HCEC 1CT (cell line): ENCODE results near the gene NLRC4.
"Not testable (repeated sequence)": the region's sequence is repeated elsewhere in the genome, so short reads cannot be mapped to it uniquely, and the experiment has no call there.

Source experiments
- DNase-seq: peaks from one replicate; pipeline ENCODE4 v3.0.0-alpha.2; 2017

The NLRC4 gene, protein sequence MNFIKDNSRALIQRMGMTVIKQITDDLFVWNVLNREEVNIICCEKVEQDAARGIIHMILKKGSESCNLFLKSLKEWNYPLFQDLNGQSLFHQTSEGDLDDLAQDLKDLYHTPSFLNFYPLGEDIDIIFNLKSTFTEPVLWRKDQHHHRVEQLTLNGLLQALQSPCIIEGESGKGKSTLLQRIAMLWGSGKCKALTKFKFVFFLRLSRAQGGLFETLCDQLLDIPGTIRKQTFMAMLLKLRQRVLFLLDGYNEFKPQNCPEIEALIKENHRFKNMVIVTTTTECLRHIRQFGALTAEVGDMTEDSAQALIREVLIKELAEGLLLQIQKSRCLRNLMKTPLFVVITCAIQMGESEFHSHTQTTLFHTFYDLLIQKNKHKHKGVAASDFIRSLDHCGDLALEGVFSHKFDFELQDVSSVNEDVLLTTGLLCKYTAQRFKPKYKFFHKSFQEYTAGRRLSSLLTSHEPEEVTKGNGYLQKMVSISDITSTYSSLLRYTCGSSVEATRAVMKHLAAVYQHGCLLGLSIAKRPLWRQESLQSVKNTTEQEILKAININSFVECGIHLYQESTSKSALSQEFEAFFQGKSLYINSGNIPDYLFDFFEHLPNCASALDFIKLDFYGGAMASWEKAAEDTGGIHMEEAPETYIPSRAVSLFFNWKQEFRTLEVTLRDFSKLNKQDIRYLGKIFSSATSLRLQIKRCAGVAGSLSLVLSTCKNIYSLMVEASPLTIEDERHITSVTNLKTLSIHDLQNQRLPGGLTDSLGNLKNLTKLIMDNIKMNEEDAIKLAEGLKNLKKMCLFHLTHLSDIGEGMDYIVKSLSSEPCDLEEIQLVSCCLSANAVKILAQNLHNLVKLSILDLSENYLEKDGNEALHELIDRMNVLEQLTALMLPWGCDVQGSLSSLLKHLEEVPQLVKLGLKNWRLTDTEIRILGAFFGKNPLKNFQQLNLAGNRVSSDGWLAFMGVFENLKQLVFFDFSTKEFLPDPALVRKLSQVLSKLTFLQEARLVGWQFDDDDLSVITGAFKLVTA

GRCh38 chr2:32264422-32265105 is at the start of gene NLRC4:
Gene NLRC4, minus strand, starts transcription at chr2:32264886. Its CDS starts 8,111 bp downstream, at chr2:32256775.
- DNase-seq, result no peak

- no peak for DNase-seq
Observed at GRCh38 chr2:32310577-32310976, 45.9 kb upstream of the NLRC4 start.

DNA sequence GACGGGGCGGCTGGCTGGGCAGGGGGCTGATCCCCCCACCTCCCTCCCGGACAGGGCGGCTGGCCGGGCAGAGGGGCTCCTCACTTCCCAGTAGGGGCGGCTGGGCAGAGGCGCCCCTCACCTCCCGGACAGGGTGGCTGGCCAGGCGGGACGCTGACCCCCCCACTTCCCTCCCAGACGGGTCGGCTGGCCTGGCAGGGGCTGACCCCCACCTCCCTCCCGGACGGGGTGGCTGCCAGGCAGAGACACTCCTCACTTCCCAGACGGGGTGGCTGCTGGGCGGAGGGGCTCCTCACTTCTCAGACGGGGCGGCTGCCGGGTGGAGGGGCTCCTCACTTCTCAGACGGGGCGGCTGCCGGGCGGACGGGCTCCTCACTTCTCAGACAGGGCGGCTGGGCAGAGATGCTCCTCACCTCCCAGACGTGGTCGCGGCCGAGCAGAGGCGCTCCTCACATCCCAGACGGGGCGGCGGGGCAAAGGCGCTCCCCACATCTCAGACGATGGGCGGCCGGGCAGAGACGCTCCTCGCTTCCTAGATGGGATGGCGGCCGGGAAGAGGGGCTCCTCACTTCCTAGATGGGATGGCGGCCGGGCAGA is 29.4 kb upstream of the NLRC4 start:
- not testable (repeated sequence) for DNase-seq

- not testable (repeated sequence) for DNase-seq
Observed at GRCh38 chr2:32293493-32293892, 28.8 kb upstream of the NLRC4 start.

DNA sequence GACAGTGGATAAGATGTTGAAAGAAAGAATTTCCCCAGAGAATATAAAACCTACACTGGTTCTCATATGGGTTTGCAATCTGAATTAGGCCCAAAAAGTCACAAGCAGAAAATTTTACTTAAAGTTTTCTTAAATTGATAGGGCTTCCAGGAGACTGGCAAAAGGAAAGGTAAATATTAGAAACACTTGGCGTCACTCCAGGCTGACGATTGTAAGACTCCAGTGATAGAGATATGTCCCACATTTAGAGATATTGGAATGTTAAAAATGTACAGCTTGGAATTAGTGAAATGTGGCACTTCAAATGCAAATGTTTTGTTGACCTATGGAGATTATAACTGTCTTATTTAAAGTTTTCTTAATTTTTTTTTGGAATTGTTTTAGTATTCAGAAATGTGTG is 27.1 kb upstream of the NLRC4 start:
- DNase-seq, result no peak

GRCh38 chr2:32290000-32290339 is 25.3 kb upstream of the NLRC4 start:
- DNase-seq, result peak; percentile 15

DNA sequence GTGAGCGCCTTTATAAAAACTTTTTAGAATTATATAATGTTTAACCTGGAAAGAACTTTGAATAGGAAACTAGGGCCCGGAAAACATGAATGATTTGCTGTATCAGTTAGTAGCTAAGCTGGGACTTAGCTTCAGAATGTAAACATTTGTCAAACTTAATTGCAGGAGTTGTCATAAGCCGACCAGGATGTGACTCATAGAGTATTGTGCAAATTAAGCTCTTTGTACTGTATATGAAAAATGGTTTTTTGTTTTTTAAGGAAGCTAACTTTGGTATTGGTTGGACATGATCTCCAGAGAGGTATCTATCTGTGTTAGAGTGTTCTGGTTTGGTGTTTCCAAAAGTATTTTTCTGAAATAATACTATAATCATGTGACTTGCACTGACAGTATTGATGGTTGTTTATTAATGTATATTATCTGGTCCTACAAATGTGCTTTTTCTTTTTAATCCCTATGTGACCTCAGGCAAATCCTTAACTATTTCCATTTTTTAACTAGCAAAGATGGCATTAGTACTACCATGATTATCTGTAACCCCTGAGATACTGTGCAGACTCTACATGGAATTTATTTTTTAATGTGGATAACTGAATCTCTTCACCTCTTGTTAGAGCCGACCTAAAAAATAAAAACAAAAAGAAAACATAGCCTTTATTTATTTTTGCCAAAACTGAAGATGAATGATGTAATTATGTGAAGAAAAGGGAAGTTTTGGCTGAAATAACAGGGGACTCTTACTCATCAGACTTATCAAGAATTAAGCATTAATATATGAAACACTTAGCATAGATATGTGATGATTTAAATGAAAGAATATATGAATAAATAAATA is 24.7 kb upstream of the NLRC4 start:
- DNase-seq, result peak; percentile 90

DNA sequence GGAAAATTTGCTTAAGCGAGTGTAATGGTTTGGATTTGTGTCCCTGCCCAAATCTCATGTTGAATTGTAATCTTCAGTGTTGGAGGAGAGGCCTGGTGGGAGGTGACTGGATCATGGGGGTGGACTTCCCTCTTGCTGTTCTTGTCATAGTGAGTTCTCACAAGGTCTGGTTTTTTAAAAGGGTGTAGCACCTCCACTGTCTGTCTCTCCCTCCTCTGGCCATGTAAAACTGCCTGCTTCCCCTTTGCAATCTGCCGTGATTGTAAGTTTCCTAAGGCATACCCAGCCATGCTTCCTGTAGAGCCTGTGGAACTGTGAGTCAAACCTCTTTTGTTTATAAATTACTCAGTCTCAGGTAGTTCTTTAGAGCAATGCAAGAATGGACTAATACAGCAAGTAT is 19.6 kb upstream of the NLRC4 start:
- DNase-seq, result peak; percentile 49

- DNase-seq, result no peak
Observed at GRCh38 chr2:32278478-32278853, 13.8 kb upstream of the NLRC4 start.

- DNase-seq, result peak; percentile 90
Observed at GRCh38 chr2:32277674-32278477, 13.2 kb upstream of the NLRC4 start, which contains the start of gene YIPF4. Gene YIPF4, plus strand, starts transcription at chr2:32277904. Its CDS starts 252 bp downstream, at chr2:32278156.

GRCh38 chr2:32277363-32277673 is 12.6 kb upstream of the NLRC4 start:
- DNase-seq, result no peak

GRCh38 chr2:32275790-32276189 is 11.1 kb upstream of the NLRC4 start:
- not testable (repeated sequence) for DNase-seq

DNA sequence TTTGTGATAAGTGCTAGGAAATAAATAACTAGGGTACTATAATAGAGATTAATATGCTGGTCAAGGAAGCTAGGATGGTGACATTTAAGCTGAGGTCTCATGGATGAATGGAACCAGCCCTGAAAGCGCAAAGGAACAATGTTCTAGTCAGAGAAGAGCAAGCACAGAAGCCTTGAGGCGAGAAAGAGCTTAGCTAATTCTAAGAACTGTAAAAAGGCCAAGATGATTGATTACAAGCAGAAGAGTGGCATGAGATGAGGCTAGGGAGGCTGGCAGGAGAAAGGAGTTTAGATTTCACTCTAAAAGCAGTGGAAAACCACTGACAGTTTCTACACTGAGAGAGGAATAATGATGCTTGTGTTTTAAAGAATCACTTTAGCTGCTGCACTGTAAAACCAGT is 9.6 kb upstream of the NLRC4 start:
- DNase-seq, result no peak

DNA sequence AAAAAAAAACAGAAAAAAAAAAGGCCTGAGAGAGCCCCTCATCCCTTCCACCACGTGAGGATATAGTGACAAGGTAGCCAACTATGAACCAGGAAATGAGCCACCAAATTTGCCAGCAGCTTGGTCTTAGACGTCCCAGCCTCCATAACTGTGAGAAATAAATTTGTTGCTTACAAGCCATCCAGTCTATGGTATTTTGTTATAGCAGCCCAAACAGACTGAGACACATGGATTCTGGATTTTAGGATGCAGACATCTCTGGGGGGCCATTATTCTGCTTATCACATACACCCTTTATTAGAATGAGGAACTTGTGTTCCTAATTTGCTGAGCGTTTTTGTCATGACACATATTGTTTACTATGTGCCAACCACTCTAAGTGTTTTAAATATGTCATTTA is 7.6 kb upstream of the NLRC4 start:
- DNase-seq, result no peak

DNA sequence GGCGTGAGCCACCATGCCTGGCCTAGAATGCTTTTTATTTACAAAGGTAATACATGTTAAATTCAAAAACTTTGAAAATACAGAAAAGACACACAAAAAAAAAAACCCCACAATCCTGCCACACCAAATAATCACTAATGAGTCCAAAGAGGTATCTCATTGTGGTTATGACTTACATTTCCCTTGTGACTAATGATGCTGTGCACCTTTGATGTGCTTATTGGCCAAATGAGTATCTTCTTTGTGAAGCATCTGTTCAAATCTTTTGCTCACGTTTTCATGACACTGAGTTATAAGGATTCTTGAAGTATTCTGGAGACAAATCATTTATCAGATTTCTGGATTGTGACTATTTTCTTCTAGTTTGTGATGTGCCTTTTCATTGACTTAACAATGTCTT is 6.4 kb upstream of the NLRC4 start:
- DNase-seq, result no peak

DNA sequence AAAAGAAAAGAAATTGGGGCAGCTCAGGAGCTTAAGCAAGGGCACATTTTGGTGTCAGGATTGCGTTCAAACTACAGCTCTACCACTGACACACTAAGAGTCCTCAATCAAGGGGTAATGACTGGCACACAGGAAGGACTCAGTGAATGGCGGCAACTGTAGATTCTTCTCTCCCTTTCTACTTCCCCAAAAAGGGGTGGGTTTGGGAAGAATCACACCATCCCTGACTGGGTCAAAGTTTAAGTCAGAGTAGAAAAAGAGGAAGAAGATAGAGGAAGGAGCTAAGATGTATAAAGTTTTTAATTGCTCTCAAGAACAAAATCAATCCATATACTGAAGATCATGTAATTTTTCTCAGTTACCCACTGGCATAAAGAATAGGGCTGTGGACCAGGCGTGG is 2.6 kb downstream of the NLRC4 start:
- DNase-seq, result no peak

- DNase-seq, result no peak
Observed at GRCh38 chr2:32260376-32260775, 4.3 kb downstream of the NLRC4 start.

GRCh38 chr2:32258242-32258641 is 6.4 kb downstream of the NLRC4 start:
- no peak for DNase-seq

GRCh38 chr2:32250290-32250689 is 14.4 kb downstream of the NLRC4 start:
- DNase-seq, result no peak

- DNase-seq, result no peak
Observed at GRCh38 chr2:32249731-32250236, 14.9 kb downstream of the NLRC4 start.

DNA sequence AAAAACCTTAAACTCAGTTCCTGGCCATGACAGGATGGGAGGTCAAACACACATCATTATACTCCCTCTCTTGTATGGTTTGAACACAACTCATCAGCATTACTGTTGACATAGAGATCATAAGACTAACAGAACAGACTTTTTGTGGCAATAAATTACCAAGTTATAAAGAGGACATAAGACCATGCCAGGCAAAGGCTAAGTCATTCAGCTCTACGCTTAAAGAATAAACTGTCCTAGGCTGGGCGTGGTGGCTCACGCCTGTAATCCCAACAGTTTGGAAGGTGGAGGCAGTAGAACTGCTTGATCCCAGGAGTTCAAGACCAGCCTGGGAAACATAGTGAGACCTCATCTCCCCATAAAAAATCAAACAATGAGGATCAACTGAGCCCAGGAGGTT is 16.4 kb downstream of the NLRC4 start:
- no peak for DNase-seq
